ENCODE data around the gene SSC5D.

The SSC5D gene

GRCh38 chr19:55489711-55490477, 1.7 kb downstream of the SSC5D start:
- TF ChIP-seq CTCF (IDR thresholded peaks at IDR 0.05; ENCODE audit: low read depth, low read length, missing control alignments): no peak
- DNase-seq (ENCODE audit: low read depth): no peak
- H3K4me3 ChIP-seq (ENCODE audit: low read depth, low read length): no peak overlapping the region

- H3K4me3 ChIP-seq (ENCODE audit: low read depth, low read length): no peak overlapping the region
- no peak for TF ChIP-seq CTCF (IDR thresholded peaks at IDR 0.05; ENCODE audit: low read depth, low read length, missing control alignments)
- DNase-seq (ENCODE audit: low read depth): no peak
Observed at GRCh38 chr19:55490478-55491432, 2.5 kb downstream of the SSC5D start.

- TF ChIP-seq CTCF (IDR thresholded peaks at IDR 0.05; ENCODE audit: low read depth, low read length, missing control alignments): no peak
- H3K4me3 ChIP-seq (ENCODE audit: low read depth, low read length): no peak overlapping the region
- no peak for DNase-seq (ENCODE audit: low read depth)
Observed at GRCh38 chr19:55491546-55492360, 3.5 kb downstream of the SSC5D start.

- no peak for DNase-seq (ENCODE audit: low read depth)
- H3K4me3 ChIP-seq (ENCODE audit: low read depth, low read length): no peak overlapping the region
- no peak for TF ChIP-seq CTCF (IDR thresholded peaks at IDR 0.05; ENCODE audit: low read depth, low read length, missing control alignments)
Observed at GRCh38 chr19:55492362-55492944, 4.2 kb downstream of the SSC5D start.

GRCh38 chr19:55493052-55493644, 4.9 kb downstream of the SSC5D start:
- TF ChIP-seq CTCF (IDR thresholded peaks at IDR 0.05; ENCODE audit: low read depth, low read length, missing control alignments): no peak
- DNase-seq (ENCODE audit: low read depth): no peak

GRCh38 chr19:55493645-55494171, 5.5 kb downstream of the SSC5D start:
- no peak overlapping the region for H3K4me3 ChIP-seq (ENCODE audit: low read depth, low read length)
- no peak for DNase-seq (ENCODE audit: low read depth)
- TF ChIP-seq CTCF (IDR thresholded peaks at IDR 0.05; ENCODE audit: low read depth, low read length, missing control alignments): no peak

More at GRCh38 chr19:55493052-55493644, 4.9 kb downstream of the SSC5D start:
- no peak overlapping the region for H3K4me3 ChIP-seq (ENCODE audit: low read depth, low read length)

Measured in GM12864 (cell line).